ENCODE results near the gene B3GALT5. TPM values are rescaled to one million over a fixed set of nuclear protein-coding genes. Genes with fewer than 3 reads are reported as not detected.
"Not testable (repeated sequence)": the region's sequence is repeated elsewhere in the genome, so short reads cannot be mapped to it uniquely, and the experiment has no call there.

B3GALT5 gene
- total RNA-seq, 1 experiment from 2014 or later = 5.4 TPM

DNA sequence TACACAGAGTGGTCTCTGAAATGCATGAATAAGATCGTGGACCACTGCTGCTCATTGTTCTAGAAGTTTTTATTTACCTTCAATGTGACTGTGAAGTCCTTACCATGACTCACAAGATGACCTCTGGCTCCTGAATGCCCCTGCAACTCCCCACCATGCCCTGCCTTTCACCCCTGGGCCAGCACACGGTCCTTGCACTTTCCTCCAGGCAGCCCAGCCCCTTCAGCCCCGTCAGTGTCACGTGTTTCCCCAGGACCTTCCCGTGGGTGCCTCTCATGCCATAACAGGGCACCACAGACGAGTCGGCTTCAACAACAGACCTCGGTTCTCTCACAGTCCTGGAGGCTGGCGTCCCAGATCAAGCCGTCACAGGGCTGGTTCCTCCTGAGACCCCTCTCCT is 62.1 kb downstream of the B3GALT5 start:
- no peak for DNase-seq
- Histone ChIP-seq H3K9me3 (replicated peaks) (no peaks in the 10 kb centered on the region), H3K4me1 (peaks cover 16% of the 10 kb centered on the region), H3K4me3 (no peak overlapping the region), H3K27me3 (no peaks in the 10 kb centered on the region), H3K27ac (no peak overlapping the region), H3K36me3 (no peaks in the 10 kb centered on the region)

DNA sequence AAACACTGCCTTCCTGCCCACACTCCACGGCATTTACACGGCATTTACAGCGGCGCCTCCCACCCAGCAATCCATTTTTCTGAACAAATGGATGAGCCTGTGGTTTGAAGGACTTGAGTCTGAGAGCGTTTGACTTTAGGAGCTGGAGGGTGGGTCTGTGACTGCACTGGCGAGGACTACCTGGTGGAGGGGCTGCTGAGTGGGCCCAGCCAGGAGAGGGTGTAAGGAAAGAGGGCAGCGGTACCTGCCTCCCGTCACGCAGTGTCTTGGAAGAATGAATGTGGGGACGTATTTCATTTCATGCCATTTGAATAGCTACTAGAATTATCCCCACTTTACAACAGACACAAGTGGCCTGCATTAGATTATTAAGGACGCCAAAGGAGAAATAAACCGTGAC is 62.9 kb downstream of the B3GALT5 start:
- no peaks in the 10 kb centered on the region for H3K27me3 ChIP-seq
- no peaks in the 10 kb centered on the region for H3K9me3 ChIP-seq (replicated peaks)
- H3K36me3 ChIP-seq = no peaks in the 10 kb centered on the region
- no peak for DNase-seq
- peak overlapping the region; percentile 69 for H3K27ac ChIP-seq
- H3K4me1 ChIP-seq = peaks cover 16% of the 10 kb centered on the region
- peak overlapping the region; percentile 14; the same call in 1 of the 2 replicates for H3K4me3 ChIP-seq

DNA sequence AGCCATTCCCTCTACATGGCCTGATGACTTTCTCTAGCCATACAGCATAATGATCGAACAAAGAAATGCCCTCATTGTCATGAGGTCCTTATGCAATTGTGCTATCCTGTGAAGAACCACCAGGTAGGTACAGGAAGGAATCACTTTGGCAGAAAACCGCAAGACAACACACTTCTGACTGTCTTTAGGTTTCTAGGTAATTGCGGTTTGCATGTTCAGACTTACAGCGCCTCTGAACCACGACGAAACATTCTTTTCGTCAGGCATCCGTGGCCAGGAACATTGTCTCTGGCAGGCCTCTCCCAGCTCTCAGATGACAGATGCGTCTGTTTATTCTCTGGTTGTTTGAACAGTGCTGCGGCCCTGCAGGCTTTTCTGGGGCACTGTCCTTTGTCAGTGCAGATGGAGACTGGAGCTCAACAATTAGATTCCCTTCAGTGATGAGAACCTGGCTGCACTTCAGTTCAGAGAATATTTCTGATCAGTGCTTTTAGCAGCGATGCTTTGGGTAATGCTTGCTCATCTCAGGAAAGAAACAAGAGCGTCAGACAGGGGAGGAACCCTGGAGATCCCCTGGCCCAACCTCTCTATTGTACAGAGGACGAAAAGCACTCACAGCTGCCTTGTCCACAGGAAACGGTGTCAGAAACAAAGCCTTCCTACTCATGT is 63.4 kb downstream of the B3GALT5 start:
- peak overlapping the region; percentile 69 for H3K27ac ChIP-seq
- H3K4me3 ChIP-seq = peak overlapping the region; percentile 14
- H3K27me3 ChIP-seq = no peaks in the 10 kb centered on the region
- DNase-seq = peak; percentile 79 to 90
- H3K9me3 ChIP-seq (replicated peaks) = no peaks in the 10 kb centered on the region
- H3K4me1 ChIP-seq = peaks cover 16% of the 10 kb centered on the region
- H3K36me3 ChIP-seq = no peaks in the 10 kb centered on the region

DNA sequence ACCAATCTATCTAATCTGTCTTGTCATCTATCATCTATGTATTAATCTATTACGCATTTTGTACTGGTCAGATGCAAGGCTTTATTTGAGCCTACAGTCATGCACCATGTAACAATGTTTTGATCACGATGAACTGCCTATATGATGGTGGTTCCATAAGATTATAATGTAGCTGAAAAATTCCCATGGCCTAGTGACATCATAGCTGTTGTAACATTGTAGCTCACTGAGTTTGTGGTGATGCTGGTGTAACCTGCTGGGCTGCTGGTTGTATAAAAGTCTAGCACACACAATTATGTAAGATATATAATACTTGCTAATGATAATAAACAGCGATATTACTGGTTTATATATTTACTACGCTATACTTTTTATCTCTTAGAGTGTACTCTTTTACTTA is 67.5 kb downstream of the B3GALT5 start:
- Histone ChIP-seq H3K4me1 (peaks cover 13% of the 10 kb centered on the region), H3K9me3 (replicated peaks) (no peaks in the 10 kb centered on the region), H3K27me3 (no peaks in the 10 kb centered on the region), H3K27ac (no peak overlapping the region), H3K36me3 (no peaks in the 10 kb centered on the region), H3K4me3 (no peak overlapping the region)
- DNase-seq = no peak

DNA sequence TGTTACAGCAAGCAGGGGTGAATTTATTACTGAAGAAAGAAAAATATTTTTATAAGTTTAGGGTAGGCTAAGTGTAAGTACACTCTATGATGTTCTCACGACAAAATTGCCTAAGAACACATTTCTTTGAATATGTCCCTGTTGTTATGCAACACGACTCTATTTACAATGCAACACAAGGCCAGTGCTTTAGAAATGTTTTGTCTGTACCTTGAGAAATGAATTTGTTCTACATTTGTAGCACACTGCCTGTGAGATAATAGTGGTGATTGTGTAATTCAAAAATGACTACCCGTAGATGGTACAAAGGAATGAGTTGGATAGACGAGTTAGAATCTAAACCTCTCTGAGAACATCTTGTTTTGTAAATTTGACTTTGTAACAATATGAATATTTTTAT is 68.5 kb downstream of the B3GALT5 start:
- Histone ChIP-seq H3K27me3 (no peaks in the 10 kb centered on the region), H3K4me1 (peaks cover 5% of the 10 kb centered on the region; the same call in 1 of the 2 replicates), H3K4me3 (no peak overlapping the region), H3K36me3 (no peaks in the 10 kb centered on the region), H3K9me3 (replicated peaks) (no peaks in the 10 kb centered on the region), H3K27ac (no peak overlapping the region)
- DNase-seq = no peak

DNA sequence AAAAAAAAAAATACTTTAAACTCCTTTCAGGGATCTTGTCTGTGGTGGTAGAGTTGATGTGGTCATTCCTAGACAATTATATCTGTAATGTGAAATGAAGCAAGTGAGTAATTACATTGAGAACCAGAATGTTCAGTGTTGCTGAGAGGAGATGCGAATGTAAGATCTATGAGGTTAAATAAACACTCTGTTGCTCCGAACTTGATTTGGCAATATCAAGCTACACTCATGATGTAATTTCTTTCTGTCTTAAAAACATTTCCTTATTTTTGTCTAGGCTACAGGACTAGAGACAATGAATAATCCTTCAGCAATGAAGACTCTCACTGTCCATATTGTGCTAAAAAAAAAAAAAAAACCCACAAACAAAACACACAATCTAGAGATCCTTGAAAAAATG is 69.1 kb downstream of the B3GALT5 start:
- H3K4me3 ChIP-seq = no peak overlapping the region
- H3K27ac ChIP-seq = no peak overlapping the region
- no peaks in the 10 kb centered on the region for H3K9me3 ChIP-seq (replicated peaks)
- H3K27me3 ChIP-seq = no peaks in the 10 kb centered on the region
- no peaks in the 10 kb centered on the region for H3K36me3 ChIP-seq
- no peak for DNase-seq
- peaks cover 2% of the 10 kb centered on the region; the same call in 1 of the 2 replicates for H3K4me1 ChIP-seq

DNA sequence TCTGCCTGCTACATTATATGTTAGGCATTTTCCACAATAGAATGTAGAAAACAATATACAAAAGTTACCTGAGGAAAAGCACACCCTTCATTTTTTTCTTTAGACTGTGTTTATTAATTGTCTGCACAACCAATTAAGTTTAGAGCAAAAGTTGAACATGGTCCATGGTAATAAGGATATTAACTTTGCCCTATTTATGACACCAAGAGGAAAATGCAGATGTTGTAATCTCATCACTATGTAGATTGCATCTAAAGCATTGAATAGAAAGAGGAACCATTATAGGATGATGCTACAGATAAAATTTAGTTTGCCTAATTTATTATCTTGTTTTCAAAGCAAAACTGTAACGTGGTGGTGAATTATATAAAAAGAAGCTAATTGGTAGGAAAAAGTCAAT is 72.5 kb downstream of the B3GALT5 start:
- H3K4me1 ChIP-seq = no peaks in the 10 kb centered on the region
- no peaks in the 10 kb centered on the region for H3K36me3 ChIP-seq
- no peak overlapping the region for H3K4me3 ChIP-seq
- no peaks in the 10 kb centered on the region for H3K27me3 ChIP-seq
- H3K9me3 ChIP-seq (replicated peaks) = no peaks in the 10 kb centered on the region
- no peak for DNase-seq
- no peak overlapping the region for H3K27ac ChIP-seq

DNA sequence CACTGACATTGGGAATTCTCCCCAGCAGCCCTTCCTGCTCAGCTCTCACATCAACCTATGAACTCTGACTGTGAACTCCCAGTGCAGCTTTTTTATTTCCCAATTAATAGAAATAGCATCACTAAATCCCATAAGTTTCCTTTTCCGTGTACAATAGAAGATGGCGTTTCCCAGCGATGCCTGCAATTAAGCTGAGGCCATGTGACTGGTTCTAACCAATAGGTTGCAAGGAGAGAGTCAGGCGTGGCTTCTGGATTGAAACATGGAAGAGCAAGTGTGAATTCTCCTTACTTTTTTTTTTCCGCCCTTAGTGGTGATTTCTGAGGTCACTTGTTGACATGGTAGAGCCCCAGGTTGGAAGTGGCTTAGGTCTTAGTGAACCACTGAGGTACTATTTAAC is 73.3 kb downstream of the B3GALT5 start:
- Histone ChIP-seq H3K36me3 (no peaks in the 10 kb centered on the region), H3K4me1 (no peaks in the 10 kb centered on the region), H3K4me3 (no peak overlapping the region), H3K9me3 (replicated peaks) (no peaks in the 10 kb centered on the region), H3K27me3 (no peaks in the 10 kb centered on the region), H3K27ac (no peak overlapping the region)
- no peak for DNase-seq

DNA sequence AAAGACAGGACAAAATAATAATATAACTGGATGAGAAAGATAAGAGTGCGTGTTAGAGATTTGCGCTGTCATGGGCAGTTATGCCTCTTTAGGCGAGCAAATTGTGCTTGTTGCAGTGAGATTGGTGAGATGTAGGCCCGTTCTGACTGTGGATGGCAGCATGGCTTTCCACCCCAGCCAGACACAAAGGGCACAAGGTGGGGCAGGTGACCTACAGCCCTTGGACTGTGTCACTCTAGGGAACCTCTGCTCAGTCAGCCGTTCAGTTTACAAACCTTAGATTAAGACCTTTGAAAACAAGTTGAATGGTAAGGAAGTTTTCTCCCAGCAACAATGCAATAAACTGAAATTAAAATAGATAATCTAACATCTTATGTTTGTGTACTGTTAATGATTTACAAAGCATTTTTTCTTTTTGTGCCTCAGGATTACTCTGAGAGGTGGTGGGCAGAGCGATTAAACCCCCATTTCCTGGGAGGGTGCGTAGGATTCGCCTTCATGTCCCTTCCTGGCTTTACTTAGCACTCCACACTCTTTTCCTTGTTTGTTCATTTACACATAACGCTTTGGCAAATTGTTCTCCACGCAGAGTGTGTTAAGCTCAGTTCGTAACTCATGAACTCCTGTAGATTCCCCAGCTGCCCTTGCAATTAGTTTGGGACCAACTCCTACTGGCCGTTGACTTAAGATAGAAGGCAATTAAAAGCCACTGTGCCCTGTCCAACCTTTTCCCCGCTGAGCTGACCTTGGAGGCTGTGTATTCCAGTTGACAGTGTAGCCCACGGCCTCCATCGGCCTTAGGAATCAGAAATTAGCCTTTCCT is 74.1 kb downstream of the B3GALT5 start:
- DNase-seq = no peak
- Histone ChIP-seq H3K9me3 (replicated peaks) (no peaks in the 10 kb centered on the region), H3K36me3 (no peaks in the 10 kb centered on the region), H3K4me3 (no peak overlapping the region), H3K27ac (no peak overlapping the region), H3K4me1 (no peaks in the 10 kb centered on the region), H3K27me3 (no peaks in the 10 kb centered on the region)

DNA sequence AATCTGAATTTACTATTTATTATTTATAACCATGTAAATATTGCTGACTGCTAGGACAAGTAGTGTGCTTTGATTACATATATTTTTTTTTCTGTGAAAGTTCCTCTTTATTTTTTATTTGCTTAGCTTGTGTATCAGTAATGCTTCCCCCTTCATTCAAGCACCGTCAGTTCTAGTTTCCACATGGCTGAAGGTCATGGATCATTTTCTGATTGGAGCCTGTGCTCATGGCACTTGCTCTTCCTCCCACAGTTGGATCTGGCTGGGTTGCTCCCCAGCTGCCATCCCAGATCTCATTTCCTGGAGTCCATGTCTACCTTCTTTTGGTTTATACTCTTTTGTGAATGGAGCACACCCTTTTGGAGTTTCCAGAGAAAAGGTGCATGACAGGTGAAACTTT is 75.3 kb downstream of the B3GALT5 start:
- H3K4me3 ChIP-seq = no peak overlapping the region
- no peak for DNase-seq
- no peaks in the 10 kb centered on the region for H3K4me1 ChIP-seq
- no peaks in the 10 kb centered on the region for H3K9me3 ChIP-seq (replicated peaks)
- no peak overlapping the region for H3K27ac ChIP-seq
- no peaks in the 10 kb centered on the region for H3K36me3 ChIP-seq
- no peaks in the 10 kb centered on the region for H3K27me3 ChIP-seq

DNA sequence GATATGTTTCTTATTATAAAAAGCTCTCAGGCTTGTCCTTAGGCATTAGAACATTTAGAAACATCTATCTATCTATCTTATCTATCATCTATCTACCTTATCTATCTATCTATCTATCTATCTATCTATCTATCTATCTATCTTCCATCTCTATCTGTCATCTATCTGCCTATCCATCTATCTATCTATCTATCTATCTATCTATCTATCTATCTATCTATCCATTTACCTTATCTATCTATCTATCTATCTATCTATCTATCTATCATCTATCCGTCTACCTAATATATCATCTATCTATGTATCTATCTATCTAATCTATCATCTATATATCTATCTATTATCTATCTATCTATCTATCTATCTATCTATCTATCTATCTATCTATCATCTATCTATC is 77.1 kb downstream of the B3GALT5 start:
- not testable (repeated sequence) for H3K27ac ChIP-seq; H3K4me1 ChIP-seq; H3K4me3 ChIP-seq; H3K36me3 ChIP-seq; H3K9me3 ChIP-seq (replicated peaks); DNase-seq; H3K27me3 ChIP-seq

DNA sequence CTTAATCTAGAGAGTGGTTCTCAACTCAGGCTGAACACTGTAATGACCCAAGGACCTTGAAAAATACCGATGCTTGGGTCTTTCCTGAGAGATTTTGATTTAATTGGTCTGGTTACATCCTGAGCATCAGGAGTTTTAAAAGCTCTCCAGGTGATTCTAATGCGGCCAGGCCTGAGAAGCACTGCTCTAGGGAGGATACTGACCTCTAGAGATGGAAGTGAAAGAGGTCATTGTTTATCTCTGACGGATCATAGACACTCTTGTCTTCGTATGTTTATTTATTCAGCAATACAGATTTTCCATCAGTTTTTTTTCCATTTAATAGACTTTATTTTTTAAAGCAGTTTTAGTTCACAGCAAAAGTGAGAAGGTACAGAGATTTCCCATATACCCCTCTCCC is 77.7 kb downstream of the B3GALT5 start:
- Histone ChIP-seq H3K27ac (no peak overlapping the region), H3K36me3 (no peaks in the 10 kb centered on the region), H3K27me3 (no peaks in the 10 kb centered on the region), H3K9me3 (replicated peaks) (no peaks in the 10 kb centered on the region), H3K4me3 (no peak overlapping the region), H3K4me1 (no peaks in the 10 kb centered on the region)
- DNase-seq = no peak

DNA sequence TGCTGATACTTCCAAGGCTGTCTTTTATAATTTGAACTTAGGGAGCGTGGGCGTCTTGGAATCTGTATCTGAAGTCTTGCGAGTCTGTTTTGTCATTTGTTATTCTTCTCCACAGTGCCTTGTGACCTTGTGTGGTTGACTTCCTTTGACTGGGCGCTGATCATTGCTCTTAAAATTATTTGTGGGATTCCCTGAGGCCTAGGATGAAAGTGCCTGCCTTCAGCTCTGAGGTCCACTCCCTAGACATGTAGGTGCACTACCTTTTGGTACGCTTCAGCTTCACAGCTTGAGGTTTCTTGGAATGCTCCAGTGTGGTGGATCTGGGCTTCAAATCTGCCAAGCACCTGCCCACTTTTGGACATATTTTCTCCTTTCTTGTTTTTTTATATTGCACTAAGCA is 82.0 kb downstream of the B3GALT5 start:
- no peaks in the 10 kb centered on the region for H3K36me3 ChIP-seq
- no peak overlapping the region for H3K27ac ChIP-seq
- DNase-seq = no peak
- H3K27me3 ChIP-seq = no peaks in the 10 kb centered on the region
- H3K4me3 ChIP-seq = no peak overlapping the region
- no peaks in the 10 kb centered on the region for H3K4me1 ChIP-seq
- no peaks in the 10 kb centered on the region for H3K9me3 ChIP-seq (replicated peaks)

DNA sequence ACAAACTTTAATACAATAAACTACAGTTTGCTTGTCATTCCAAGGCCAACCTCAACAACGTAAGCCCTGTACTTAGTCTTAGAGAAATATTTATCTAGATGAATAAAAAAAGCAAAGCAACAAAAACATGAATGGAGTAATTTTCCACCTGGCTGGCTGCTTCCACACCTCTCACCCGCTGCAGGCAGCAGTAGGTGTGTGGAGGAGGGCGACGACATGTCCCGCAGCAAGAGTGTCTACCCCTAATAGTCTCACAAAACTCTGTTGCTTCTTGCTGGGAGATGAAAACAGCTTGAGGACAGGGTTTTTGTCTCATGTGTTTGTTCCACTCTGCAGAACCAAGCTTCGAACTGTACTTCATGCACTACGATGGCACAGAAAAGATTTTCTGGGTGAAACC is 83.5 kb downstream of the B3GALT5 start:
- Histone ChIP-seq H3K27me3 (no peaks in the 10 kb centered on the region), H3K9me3 (replicated peaks) (no peaks in the 10 kb centered on the region), H3K4me1 (no peaks in the 10 kb centered on the region), H3K36me3 (no peaks in the 10 kb centered on the region), H3K27ac (no peak overlapping the region), H3K4me3 (no peak overlapping the region)
- no peak for DNase-seq

DNA sequence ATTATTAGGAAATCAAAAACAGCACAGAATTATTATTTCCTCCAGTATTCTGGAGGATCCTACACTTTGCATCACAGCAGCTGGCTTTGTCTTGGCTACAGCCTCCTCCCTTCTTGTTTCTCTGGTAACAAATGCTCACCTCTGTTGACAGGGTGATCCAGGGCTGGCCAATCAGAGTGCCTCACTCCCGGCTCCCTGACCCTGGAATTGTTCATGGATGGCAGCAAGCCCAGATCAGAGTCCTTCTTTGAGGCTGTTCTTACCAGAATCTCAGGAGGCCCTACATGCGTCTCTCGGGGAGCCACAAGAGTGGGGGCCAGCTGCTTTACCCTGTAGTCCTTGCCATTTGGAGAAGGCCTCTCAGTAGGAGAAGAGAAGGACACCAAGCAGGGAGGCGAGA is 83.9 kb downstream of the B3GALT5 start:
- peak in 1 of 2 experiments; percentile 28 for DNase-seq
- no peaks in the 10 kb centered on the region for H3K9me3 ChIP-seq (replicated peaks)
- no peaks in the 10 kb centered on the region for H3K36me3 ChIP-seq
- no peak overlapping the region for H3K27ac ChIP-seq
- H3K27me3 ChIP-seq = no peaks in the 10 kb centered on the region
- H3K4me3 ChIP-seq = no peak overlapping the region
- H3K4me1 ChIP-seq = no peaks in the 10 kb centered on the region

DNA sequence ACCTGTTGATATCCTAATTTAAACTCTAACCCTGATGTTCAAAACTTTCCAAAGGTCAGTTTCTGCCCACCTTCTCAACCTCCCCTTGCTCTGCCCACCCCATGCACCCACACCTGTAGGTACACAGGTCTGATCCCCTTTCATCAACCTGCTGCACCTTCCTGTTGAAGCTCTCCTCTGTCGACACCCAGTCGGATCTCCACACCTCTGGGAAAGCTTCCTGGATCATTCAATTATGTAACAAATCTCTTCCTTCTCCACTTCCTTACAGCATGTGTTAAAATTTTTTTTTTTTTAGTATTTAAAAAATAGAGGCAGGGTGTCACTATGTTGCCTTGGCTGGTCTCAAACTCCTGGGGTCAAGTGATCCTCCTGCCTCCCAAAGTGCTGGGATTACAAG is 87.6 kb downstream of the B3GALT5 start:
- Histone ChIP-seq H3K9me3 (replicated peaks) (peaks cover 5% of the 10 kb centered on the region; the same call in 1 of the 2 replicates), H3K4me3 (no peak overlapping the region), H3K27me3 (no peaks in the 10 kb centered on the region), H3K4me1 (no peaks in the 10 kb centered on the region), H3K36me3 (no peaks in the 10 kb centered on the region), H3K27ac (no peak overlapping the region)
- no peak for DNase-seq

All from SJCRH30 (cell line).